GM12864 (cell line): ENCODE results near the gene ACTG2.
"Not testable (repeated sequence)": the region's sequence is repeated elsewhere in the genome, so short reads cannot be mapped to it uniquely, and the experiment has no call there.

Experiments
- DNase-seq: peaks from one replicate; pipeline ENCODE4 v3.0.0-alpha.2; 2011; ENCODE audit warnings: low read depth
- H3K4me3 ChIP-seq: 2 replicates; pipeline ENCODE4 v1.5.1; 2011; ENCODE audit warnings: mild to moderate bottlenecking, low read depth, low read length, control low read depth
- TF ChIP-seq, protein P1 (sequence below): IDR thresholded peaks from 2 replicates; pipeline ENCODE4 v1.5.1; 2011; ENCODE audit warnings: low read depth, mild to moderate bottlenecking, moderate library complexity, low read length, control low read depth, inconsistent platforms; ENCODE audit errors: missing control alignments

The ACTG2 gene

DNA sequence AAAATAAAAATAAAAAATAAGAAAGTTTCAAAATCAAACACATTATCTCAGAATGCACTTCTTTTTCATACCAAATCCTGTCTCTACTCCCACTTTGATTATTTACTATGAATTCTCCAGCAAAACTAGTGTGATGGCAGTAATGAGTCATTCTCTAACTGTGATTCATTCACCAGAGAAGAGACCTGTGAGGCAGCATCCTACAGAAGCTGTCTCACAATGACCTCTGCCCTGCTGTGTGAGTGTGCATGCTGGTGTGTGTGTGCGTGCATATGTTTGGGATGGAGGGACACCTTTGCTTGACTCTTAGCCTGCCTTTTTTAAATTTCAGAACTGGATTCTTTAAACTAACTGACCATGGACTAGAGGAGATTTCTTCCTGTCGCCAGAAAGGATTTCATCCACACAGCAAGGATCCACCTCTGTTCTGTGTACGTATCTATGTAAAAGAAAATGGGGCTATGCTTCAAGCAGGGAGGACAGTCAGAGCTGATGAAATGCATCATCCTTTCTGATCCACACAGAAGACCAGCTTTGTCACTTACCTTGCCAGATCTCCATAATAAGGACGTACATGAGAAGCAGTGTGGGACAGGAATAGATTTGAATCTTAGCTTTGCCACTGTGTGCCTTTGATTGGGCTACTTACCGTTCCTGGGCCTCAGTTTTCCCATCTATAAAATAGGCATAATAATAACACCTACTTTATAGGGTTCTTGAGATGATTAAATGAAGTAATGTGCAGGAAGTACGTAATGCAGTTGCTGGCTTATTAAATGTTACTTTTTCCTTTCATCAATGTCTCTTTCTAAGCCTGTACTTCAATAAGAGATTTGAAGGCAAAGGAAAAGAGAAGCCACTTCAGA is 32.9 kb upstream of the ACTG2 start:
- DNase-seq, result no peak
- H3K4me3 ChIP-seq, result no peak overlapping the region
- TF ChIP-seq, protein P1, sequence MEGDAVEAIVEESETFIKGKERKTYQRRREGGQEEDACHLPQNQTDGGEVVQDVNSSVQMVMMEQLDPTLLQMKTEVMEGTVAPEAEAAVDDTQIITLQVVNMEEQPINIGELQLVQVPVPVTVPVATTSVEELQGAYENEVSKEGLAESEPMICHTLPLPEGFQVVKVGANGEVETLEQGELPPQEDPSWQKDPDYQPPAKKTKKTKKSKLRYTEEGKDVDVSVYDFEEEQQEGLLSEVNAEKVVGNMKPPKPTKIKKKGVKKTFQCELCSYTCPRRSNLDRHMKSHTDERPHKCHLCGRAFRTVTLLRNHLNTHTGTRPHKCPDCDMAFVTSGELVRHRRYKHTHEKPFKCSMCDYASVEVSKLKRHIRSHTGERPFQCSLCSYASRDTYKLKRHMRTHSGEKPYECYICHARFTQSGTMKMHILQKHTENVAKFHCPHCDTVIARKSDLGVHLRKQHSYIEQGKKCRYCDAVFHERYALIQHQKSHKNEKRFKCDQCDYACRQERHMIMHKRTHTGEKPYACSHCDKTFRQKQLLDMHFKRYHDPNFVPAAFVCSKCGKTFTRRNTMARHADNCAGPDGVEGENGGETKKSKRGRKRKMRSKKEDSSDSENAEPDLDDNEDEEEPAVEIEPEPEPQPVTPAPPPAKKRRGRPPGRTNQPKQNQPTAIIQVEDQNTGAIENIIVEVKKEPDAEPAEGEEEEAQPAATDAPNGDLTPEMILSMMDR, result no peak

GRCh38 chr2:73862987-73863386 is 29.8 kb upstream of the ACTG2 start:
- TF ChIP-seq, protein P1, result no peak
- no peak for DNase-seq

GRCh38 chr2:73868204-73868978 is 24.4 kb upstream of the ACTG2 start:
- no peak overlapping the region for H3K4me3 ChIP-seq
- DNase-seq, result no peak
- TF ChIP-seq, protein P1, result no peak

More at GRCh38 chr2:73862987-73863386, 29.8 kb upstream of the ACTG2 start:
- no peak overlapping the region for H3K4me3 ChIP-seq

- TF ChIP-seq, protein P1, result no peak
Observed at GRCh38 chr2:73870084-73870483, 22.7 kb upstream of the ACTG2 start.

GRCh38 chr2:73877071-73877802 is 15.6 kb upstream of the ACTG2 start:
- TF ChIP-seq, protein P1, result no peak
- DNase-seq, result no peak

More at GRCh38 chr2:73870084-73870483, 22.7 kb upstream of the ACTG2 start:
- no peak for DNase-seq
- no peak overlapping the region for H3K4me3 ChIP-seq

DNA sequence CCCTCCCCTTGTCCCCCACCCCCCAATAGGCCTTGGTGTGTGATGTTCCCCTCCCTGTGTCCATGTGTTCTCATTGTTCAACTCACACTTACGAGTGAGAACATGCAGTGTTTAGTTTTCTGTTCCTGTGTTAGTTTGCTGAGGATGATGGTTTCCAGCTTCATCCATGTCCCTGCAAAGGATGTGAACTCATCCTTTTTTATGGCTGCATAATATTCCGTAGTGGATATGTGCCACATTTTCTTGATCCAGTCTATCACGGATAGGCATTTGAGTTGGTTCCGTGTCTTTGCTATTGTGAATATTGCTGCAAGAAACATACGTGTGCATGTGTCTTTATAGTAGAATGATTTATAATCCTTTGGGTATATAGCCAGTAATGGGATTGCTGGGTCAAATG is 14.8 kb upstream of the ACTG2 start:
- DNase-seq, H3K4me3 ChIP-seq: not testable (repeated sequence)

More at GRCh38 chr2:73877071-73877802, 15.6 kb upstream of the ACTG2 start:
- no peak overlapping the region for H3K4me3 ChIP-seq

GRCh38 chr2:73885406-73885805 is 7.4 kb upstream of the ACTG2 start:
- no peak for DNase-seq
- no peak overlapping the region for H3K4me3 ChIP-seq
- TF ChIP-seq, protein P1, result no peak
